Brain microvascular endothelial cell (primary cell): Measurements from ENCODE around the gene CUX1.
"Not testable (repeated sequence)": the region's sequence is repeated elsewhere in the genome, so short reads cannot be mapped to it uniquely, and the experiment has no call there.

Experiments used
- DNase-seq: peaks from one replicate; pipeline ENCODE4 v3.0.0-alpha.2; 2020
- H3K27ac ChIP-seq: fragments of 250-450 bp; sonication (Bioruptor Pico); 2 replicates; pipeline ENCODE4 v1.5.1; 2020; ENCODE audit warnings: mild to moderate bottlenecking, moderate library complexity
- H3K27me3 ChIP-seq: fragments of 250-450 bp; sonication (Bioruptor Pico); replicated peaks from 2 replicates; pipeline ENCODE4 v1.5.1; 2020; ENCODE audit warnings: mild to moderate bottlenecking
- H3K36me3 ChIP-seq: fragments of 250-450 bp; sonication (Bioruptor Pico); replicated peaks from 2 replicates; pipeline ENCODE4 v1.5.1; 2020; ENCODE audit warnings: mild to moderate bottlenecking
- H3K4me3 ChIP-seq: 2 replicates; pipeline ENCODE4 v1.5.1; 2011; ENCODE audit warnings: low read depth, mild to moderate bottlenecking, control low read depth, low read length, moderate library complexity
- in situ Hi-C: cut with HindIII; loops from 2 replicates; pipeline ENCODE4 v1.10.0; 2017; ENCODE audit warnings: low sequenced_read_pairs, low pct_ligation_motif_present
- TF ChIP-seq, protein P1 (sequence below): IDR thresholded peaks from 2 replicates; pipeline ENCODE4 v1.5.1; 2011; ENCODE audit warnings: low read depth, mild to moderate bottlenecking, moderate library complexity, low read length, control low read depth, inconsistent platforms; ENCODE audit errors: missing control alignments

Gene CUX1

DNA sequence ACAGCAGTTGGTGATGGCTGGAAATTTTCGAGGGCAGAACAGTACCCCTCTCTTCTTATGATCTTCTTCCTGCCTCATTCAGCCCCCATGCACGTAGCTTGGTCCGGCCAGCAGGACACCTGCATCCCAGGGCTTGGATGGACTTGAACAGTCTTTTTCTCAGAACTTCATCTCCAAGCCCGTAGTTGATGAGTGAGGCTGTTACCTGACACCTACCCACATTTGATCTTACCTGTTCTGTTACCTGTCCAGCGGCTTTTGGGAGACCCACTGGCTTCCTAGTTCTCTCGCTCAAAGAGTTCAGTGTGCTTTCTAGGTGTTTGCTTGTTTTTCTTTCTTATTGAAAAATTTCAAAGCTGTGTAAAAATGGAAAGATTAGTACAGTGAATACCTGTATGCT lies 212.2 kb downstream of the CUX1 start:
- H3K36me3 ChIP-seq = no peaks in the 10 kb centered on the region
- no peak overlapping the region for H3K27ac ChIP-seq
- H3K4me3 ChIP-seq = no peak overlapping the region
- H3K27me3 ChIP-seq = no peaks in the 10 kb centered on the region
- TF ChIP-seq, protein P1, sequence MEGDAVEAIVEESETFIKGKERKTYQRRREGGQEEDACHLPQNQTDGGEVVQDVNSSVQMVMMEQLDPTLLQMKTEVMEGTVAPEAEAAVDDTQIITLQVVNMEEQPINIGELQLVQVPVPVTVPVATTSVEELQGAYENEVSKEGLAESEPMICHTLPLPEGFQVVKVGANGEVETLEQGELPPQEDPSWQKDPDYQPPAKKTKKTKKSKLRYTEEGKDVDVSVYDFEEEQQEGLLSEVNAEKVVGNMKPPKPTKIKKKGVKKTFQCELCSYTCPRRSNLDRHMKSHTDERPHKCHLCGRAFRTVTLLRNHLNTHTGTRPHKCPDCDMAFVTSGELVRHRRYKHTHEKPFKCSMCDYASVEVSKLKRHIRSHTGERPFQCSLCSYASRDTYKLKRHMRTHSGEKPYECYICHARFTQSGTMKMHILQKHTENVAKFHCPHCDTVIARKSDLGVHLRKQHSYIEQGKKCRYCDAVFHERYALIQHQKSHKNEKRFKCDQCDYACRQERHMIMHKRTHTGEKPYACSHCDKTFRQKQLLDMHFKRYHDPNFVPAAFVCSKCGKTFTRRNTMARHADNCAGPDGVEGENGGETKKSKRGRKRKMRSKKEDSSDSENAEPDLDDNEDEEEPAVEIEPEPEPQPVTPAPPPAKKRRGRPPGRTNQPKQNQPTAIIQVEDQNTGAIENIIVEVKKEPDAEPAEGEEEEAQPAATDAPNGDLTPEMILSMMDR = no peak
- in situ Hi-C loops = no loop called here
- DNase-seq = no peak

DNA sequence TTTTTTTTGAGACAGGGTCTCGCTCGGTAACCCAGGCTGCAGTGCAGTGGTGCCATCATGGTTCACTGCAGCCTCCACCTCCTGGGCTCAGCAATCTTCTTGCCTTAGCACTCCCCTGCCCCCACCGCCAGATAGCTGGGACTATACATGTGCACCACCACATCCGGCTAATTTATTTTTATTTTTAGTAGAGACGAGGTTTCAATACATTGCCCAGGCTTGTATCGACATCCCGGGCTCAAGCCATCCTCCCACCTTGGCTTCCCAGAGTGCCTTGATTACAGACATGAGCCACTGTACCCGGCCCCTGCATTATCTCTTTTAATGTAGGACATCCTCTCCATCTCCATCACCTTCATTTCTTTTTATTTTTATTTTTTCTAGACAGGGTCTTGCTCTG lies 213.3 kb downstream of the CUX1 start:
- TF ChIP-seq, protein P1 = no peak
- Histone ChIP-seq H3K4me3 (no peak overlapping the region), H3K36me3 (no peaks in the 10 kb centered on the region), H3K27me3 (no peaks in the 10 kb centered on the region), H3K27ac (no peak overlapping the region)
- in situ Hi-C loops = no loop called here
- no peak for DNase-seq

DNA sequence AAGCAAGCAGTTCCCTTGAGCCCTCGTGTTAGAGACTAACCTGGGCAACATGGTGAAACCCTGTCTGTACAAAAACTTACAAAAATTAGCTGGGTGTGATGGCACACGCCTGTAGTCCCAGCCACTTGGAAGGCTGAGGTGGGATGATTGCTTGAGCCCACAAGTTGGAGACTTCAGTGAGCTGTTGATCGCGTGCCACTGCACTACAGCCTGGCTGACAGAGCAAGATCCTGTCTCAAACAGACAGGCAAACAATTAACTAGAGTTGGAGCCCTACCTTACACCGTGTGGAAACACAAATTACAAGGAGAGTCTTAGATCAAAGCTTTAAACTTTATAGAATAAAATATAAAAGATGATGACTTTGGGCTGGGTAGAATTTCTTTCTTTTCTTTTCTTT lies 219.5 kb downstream of the CUX1 start:
- in situ Hi-C loops = no loop called here
- DNase-seq = no peak
- TF ChIP-seq, protein P1 = no peak
- H3K27ac ChIP-seq = no peak overlapping the region
- H3K36me3 ChIP-seq = no peaks in the 10 kb centered on the region
- H3K27me3 ChIP-seq = no peaks in the 10 kb centered on the region
- no peak overlapping the region for H3K4me3 ChIP-seq

DNA sequence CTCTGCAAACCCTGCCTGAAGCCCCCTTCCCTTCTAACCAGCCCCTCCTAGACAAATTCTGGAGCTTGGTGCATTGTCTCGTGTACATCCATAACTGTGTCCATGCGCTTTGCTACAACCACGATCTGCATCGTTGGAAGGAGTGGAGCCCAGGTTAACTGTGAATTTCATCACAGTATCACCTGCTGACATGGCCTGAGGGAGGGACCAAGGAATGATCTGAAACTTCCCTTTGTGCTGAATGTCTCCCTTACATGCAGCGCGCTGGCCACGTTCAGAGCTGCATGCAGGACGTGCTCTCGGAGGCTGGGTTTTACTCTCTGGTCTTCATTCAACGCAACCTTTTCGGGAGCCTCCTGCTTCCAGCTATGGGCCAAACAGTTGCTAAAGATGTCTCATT lies 222.3 kb downstream of the CUX1 start:
- Histone ChIP-seq H3K4me3 (no peak overlapping the region), H3K36me3 (no peaks in the 10 kb centered on the region), H3K27me3 (no peaks in the 10 kb centered on the region), H3K27ac (no peak overlapping the region)
- TF ChIP-seq, protein P1 = no peak
- DNase-seq = no peak
- in situ Hi-C loops = no loop called here

DNA sequence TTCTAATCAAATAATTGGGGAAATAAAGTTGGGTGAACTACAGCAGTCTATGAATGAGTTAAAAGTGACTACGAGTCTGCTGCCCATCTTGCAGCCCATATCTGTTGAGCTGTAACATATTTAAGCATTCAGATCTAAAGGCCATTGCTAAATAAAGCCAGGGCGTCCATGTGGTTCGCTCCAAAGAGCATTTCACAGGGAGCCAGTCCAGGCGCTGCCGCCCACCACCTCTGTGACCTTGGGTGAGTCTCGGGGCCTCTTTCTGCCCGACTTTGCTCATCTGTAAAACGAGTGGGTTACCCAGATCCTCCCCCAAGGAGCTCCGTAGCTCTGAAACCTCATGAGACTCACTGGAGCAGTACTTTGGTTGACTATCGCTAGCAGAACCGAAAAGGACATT lies 223.1 kb downstream of the CUX1 start:
- H3K27me3 ChIP-seq = no peaks in the 10 kb centered on the region
- DNase-seq = no peak
- H3K4me3 ChIP-seq = no peak overlapping the region
- in situ Hi-C loops = no loop called here
- no peak overlapping the region for H3K27ac ChIP-seq
- no peaks in the 10 kb centered on the region for H3K36me3 ChIP-seq
- TF ChIP-seq, protein P1 = no peak

DNA sequence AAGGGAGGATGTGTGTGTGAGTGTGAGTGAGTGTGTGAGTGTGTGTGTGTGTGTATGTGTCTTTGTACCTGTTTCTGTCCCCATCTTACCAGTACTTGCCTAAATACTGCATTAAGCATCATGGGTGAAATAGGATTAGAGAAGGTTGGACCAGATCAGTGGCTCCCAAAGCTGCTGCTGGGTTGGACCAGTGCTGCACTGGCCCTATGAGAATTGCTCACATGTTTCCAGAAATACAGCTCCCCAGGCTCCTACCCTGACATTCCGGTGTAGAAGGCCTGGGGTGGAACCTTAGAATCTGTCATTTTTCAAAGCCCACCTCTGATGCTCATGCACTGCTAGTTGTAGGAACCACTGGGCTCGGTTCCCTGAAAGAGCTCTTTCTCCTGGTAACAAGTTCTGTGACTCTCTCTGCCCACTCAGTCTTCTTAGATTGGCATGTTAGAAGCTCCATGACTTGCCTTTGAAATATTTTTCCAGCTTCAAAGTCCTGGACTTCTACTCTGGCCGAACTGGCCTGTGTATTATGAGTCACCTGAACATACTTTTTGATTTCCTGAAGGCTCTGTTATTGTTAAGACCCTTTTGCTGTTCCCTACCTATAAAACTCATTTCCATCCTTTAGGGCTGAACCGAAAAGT lies 224.7 kb downstream of the CUX1 start:
- TF ChIP-seq, protein P1 = no peak
- Histone ChIP-seq H3K36me3 (no peaks in the 10 kb centered on the region), H3K27ac (no peak overlapping the region), H3K4me3 (no peak overlapping the region), H3K27me3 (no peaks in the 10 kb centered on the region)
- peak; percentile 69 for DNase-seq
- in situ Hi-C loops = no loop called here

DNA sequence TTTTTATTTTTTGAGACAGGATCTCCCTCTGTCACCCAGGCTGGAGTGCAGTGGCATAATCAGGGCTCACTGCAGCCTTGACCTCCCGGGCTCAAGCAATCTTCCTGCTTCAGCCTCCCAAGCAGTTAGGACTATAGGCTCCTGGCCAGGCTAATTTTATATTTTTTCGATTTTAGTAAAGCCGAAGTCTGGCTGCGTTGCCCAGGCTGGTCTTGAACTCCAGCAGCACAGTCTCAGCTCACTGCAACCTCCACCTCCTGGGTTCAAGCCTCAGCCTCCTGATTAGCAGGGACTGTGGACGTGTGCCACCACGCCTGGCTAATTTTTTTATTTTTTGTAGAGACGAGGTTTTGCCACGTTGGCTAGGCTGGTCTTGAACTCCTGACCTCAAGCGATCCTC lies 225.4 kb downstream of the CUX1 start:
- H3K4me3 ChIP-seq, H3K27me3 ChIP-seq, DNase-seq, H3K36me3 ChIP-seq, H3K27ac ChIP-seq, in situ Hi-C loops: not testable (repeated sequence)
